NCI-H1048 (cell line): ENCODE measurements around the gene ORAI3.

Source experiments
- DNase-seq: peaks from one replicate; lab custom pipeline; 2025; lab: John Stamatoyannopoulos, UW

ORAI3 gene

GRCh38 chr16:30947859-30948666 lies 805 bp upstream of the ORAI3 start:
- peak; percentile 55 for DNase-seq

- no peak for DNase-seq
Observed at GRCh38 chr16:30949650-30950515, 1.0 kb downstream of the ORAI3 start.

DNA sequence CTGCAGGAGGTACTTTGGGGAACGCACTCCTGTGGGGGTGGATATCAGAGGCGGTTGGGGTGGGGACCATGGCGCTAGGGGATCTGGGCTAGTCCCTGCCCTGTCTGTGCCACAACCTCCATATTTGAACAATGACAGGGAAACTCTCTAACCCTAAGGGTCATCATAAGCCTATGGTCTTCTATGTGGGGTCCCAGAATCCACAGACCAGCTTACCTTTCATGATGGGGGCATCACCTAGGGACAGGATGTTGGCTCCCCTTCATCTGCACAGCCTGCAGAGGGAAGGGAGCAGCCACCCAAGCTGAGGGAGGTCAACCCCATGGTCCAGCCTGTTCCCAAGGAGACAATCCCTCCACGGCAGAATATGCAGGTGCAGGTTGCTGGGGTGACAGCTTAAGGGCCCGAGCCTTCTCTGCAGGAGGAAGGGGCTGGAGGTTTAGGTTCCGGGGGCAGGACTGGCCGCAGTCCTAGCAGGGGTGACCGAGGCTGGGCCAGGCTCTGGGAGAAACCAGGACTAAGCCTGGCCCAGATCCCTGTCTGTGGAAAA lies 1.7 kb downstream of the ORAI3 start:
- no peak for DNase-seq

- DNase-seq = no peak
Observed at GRCh38 chr16:30951193-30951592, 2.3 kb downstream of the ORAI3 start.

DNA sequence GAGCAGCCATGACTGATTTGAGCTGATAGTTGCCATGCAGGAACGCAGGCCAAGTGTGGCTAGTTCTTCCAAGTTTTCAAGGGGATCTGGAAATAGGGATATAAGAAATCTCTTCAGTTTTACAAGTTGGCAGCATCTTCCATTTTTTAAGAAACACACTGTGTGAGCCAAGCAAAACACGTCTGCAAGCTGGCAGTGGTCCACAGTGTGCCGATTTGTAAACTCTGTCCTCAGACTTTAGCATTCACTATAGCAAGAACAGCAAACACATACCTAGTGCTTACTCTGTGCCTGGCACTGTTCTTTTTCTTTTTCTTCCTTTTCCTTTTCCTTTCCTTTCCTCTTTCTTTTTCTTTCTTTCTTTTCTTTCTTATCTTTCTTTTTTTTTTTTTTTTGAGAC lies 2.9 kb downstream of the ORAI3 start:
- no peak for DNase-seq

DNA sequence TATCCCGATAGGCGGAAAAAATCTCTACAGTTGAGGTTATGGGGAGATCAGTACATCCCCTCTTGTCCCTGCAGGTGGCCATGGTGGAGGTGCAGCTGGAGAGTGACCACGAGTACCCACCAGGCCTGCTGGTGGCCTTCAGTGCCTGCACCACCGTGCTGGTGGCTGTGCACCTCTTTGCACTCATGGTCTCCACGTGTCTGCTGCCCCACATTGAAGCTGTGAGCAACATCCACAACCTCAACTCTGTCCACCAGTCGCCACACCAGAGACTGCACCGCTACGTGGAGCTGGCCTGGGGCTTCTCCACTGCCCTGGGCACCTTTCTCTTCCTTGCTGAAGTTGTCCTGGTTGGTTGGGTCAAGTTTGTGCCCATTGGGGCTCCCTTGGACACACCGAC lies 4.2 kb downstream of the ORAI3 start:
- DNase-seq = no peak

- DNase-seq = peak; percentile 46
Observed at GRCh38 chr16:30953511-30954124, 4.8 kb downstream of the ORAI3 start.

- DNase-seq = no peak
Observed at GRCh38 chr16:30954993-30955392, 6.1 kb downstream of the ORAI3 start.

DNA sequence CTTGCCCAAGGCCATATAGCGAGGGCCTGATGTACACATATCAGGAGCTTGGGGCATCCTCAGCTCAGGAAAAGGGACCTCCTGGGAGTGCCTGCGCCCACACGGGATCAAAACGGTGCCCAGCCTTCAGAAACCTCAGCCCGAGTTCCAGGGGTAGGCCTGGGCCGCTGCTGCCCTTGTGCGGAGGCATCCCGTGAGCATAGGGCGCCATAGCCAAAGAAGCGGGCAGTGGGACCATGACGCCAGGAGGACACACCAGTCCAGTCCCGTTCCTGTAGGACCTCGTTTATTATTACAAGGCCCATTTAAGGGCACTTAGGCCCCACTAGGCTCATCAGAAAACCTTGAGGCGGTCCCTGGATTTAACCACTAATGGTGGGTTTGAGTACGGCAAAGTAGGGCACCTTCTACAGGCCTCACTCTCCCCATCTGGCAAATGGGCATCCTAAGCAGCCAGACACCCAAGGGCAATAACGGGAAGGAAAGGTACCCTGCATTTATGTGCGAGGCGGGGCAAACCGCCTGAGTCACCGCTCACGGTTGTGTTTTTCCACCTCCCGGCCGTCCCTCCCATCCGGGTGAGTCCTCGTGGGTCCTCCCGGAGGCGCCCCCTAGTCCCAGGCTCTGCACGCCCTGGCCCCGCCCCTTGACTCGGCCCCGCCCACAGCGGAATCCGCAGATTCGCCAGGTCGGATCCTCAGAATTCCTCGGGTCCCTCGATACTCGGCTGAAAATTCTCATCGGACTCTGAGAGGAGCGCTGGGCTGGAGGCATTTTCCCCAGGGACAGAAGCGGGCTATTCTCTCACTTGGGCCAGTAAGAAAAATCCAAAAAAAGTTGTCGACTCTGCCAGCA lies 8.0 kb downstream of the ORAI3 start:
- DNase-seq = no peak

GRCh38 chr16:30957456-30958174 lies 8.7 kb downstream of the ORAI3 start, which contains the start of gene SETD1A:
Gene SETD1A (plus strand): TSS chr16:30957754. CDS start chr16:30958732, 978 bp downstream.
- DNase-seq = peak; percentile 72

GRCh38 chr16:30958175-30959079 lies 9.6 kb downstream of the ORAI3 start:
- no peak for DNase-seq

DNA sequence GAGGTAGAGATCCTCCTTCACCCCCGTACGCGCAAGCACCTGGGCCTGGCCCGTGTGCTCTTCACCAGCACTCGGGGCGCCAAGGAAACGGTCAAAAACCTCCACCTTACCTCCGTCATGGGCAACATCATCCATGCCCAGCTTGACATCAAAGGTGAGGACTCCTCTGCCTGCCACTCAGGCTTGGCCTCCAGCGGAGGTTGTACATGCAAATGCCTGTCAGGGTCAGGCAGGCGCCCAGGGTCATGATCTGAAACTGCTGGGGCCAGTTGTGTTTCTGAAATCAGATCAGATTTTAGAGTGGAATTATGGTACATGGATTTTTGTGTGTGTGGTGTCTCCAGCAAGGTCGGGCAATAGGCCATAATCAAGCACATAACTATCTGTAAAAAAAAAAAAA lies 12.5 kb downstream of the ORAI3 start:
- DNase-seq = no peak

- no peak for DNase-seq
Observed at GRCh38 chr16:30963925-30964511, 15.2 kb downstream of the ORAI3 start.

- no peak for DNase-seq
Observed at GRCh38 chr16:30964574-30965226, 15.8 kb downstream of the ORAI3 start.

DNA sequence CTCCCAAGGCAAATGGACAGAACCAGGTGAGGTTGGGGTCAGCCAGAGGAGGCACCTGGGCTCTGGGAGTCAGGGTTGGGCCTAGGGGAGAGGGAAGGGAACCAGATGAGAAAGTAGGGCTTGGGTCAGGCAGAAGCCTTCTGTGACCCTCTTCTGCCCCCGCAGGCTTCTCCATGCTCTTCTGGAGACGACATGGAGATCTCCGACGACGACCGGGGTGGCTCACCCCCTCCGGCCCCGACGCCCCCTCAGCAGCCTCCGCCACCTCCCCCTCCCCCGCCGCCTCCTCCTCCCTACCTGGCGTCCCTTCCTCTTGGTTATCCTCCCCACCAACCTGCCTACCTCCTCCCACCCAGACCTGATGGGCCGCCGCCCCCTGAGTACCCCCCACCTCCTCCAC lies 16.6 kb downstream of the ORAI3 start:
- DNase-seq = no peak

GRCh38 chr16:30966033-30966619 lies 17.3 kb downstream of the ORAI3 start:
- no peak for DNase-seq

DNA sequence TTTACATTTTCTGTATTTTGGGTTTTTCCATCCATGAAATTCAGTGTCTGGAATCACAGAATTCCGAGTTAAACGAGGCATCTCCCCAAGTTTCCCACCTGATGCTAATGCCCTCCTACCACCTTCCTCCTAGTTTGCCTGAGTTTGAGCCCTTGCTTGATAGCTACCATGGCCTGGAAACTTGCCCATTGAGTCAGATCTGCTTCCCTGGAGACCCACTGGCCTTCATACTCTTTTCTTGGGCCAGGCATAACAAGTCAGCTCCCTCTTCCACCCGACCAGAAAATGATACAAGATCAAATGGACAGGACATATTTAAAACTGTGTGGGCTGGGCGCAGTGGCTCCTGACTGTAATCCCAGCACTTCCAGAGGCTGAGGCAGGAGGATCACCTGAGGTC lies 18.9 kb downstream of the ORAI3 start:
- DNase-seq = no peak

GRCh38 chr16:30969246-30969842 lies 20.5 kb downstream of the ORAI3 start:
- no peak for DNase-seq
